ENCODE measurements around the gene MDM4. TPM values are rescaled to one million over a fixed set of nuclear protein-coding genes. Genes with fewer than 3 reads are reported as not detected.

Gene MDM4
- total RNA-seq, 2 experiments from 2014 or later, result 120 to 282 TPM

- H3K4me1 ChIP-seq (ENCODE audit: insufficient read depth, low read length, poor library complexity, severe bottlenecking), result peaks cover 47% of the 10 kb centered on the region
- peak overlapping the region; percentile 12 for H3K27ac ChIP-seq (ENCODE audit: low read depth, low read length, poor library complexity, severe bottlenecking)
- no peaks in the 10 kb centered on the region for H4K20me1 ChIP-seq (ENCODE audit: insufficient read depth, low read length)
- no peaks in the 10 kb centered on the region for H3K9me2 ChIP-seq (ENCODE audit: insufficient read depth, low read length)
- no peak for TF ChIP-seq EZH2phosphoT487 (IDR thresholded peaks at IDR 0.05; ENCODE audit: borderline replicate concordance, low read depth, low read length)
- TF ChIP-seq CTCF (conservative IDR thresholded peaks at IDR 0.05; ENCODE audit: low read length), result peak; percentile 98
- no peak overlapping the region for H3K4me3 ChIP-seq (ENCODE audit: low read depth, low read length, poor library complexity, severe bottlenecking)
- H3K9me3 ChIP-seq (ENCODE audit: low read length), result no peaks in the 10 kb centered on the region
- ChIA-PET CTCF (ENCODE audit: unreplicated experiment) (interaction anchor here (0.7 to 1.6 kb wide), 8 partner anchors 11 to 304 kb away, joined by 3 to 11 read pairs (median 4); no protein-coding TSS in a partner anchor), POLR2A (interaction anchor here (0.6 to 1.5 kb wide), 12 partner anchors 10 to 89 kb away, joined by 3 to 6 read pairs (median 4); partner anchors contain the start of gene MDM4)
- no TSS peak for BruUV-seq (replicated peaks)
- H3K4me2 ChIP-seq (ENCODE audit: low read length), result peak overlapping the region; percentile 43
- H2AFZ ChIP-seq (ENCODE audit: low read length), result peak overlapping the region; percentile 84
- DNase-seq (ENCODE audit: low spot score), result peak; percentile 85
- intact Hi-C loops (cut with micrococcal nuclease; ENCODE audit: unreplicated experiment), result loop anchor here (1.0 to 10.0 kb wide), 6 partner anchors 23 to 341 kb away; no protein-coding TSS in a partner anchor
- H3K36me3 ChIP-seq (ENCODE audit: insufficient read depth, low read length), result no peaks in the 10 kb centered on the region; the same call in 1 of the 2 replicates
- no peaks in the 10 kb centered on the region for H3K79me2 ChIP-seq (ENCODE audit: insufficient read depth, low read depth, low read length)
These were observed 12.9 kb upstream of the MDM4 start for GRCh38 chr1:204503122-204503912.

GRCh38 chr1:204503913-204504519 is 12.2 kb upstream of the MDM4 start:
- H3K79me2 ChIP-seq (ENCODE audit: insufficient read depth, low read depth, low read length), result no peaks in the 10 kb centered on the region
- H3K9me3 ChIP-seq (ENCODE audit: low read length), result no peaks in the 10 kb centered on the region
- no peak overlapping the region for H3K4me3 ChIP-seq (ENCODE audit: low read depth, low read length, poor library complexity, severe bottlenecking)
- peak overlapping the region; percentile 84; the same call in 1 of the 2 replicates for H2AFZ ChIP-seq (ENCODE audit: low read length)
- DNase-seq (ENCODE audit: low spot score), result no peak
- H3K4me2 ChIP-seq (ENCODE audit: low read length), result peak overlapping the region; percentile 43
- H4K20me1 ChIP-seq (ENCODE audit: insufficient read depth, low read length), result no peaks in the 10 kb centered on the region
- H3K9me2 ChIP-seq (ENCODE audit: insufficient read depth, low read length), result no peaks in the 10 kb centered on the region
- CTCF ChIA-PET (ENCODE audit: unreplicated experiment), result interaction anchor here (0.7 to 1.2 kb wide), 8 partner anchors 11 to 303 kb away, joined by 3 to 11 read pairs (median 4); no protein-coding TSS in a partner anchor
- no TSS peak for BruUV-seq (replicated peaks)
- intact Hi-C loops (cut with micrococcal nuclease; ENCODE audit: unreplicated experiment), result loop anchor here (1.0 to 10.0 kb wide), 6 partner anchors 23 to 342 kb away; no protein-coding TSS in a partner anchor
- H3K36me3 ChIP-seq (ENCODE audit: insufficient read depth, low read length), result no peaks in the 10 kb centered on the region; the same call in 1 of the 2 replicates
- TF ChIP-seq CTCF (conservative IDR thresholded peaks at IDR 0.05; ENCODE audit: low read length) (no peak), EZH2phosphoT487 (IDR thresholded peaks at IDR 0.05; ENCODE audit: borderline replicate concordance, low read depth, low read length) (no peak)
- H3K4me1 ChIP-seq (ENCODE audit: insufficient read depth, low read length, poor library complexity, severe bottlenecking), result peaks cover 47% of the 10 kb centered on the region
- POLR2A ChIA-PET, result interaction anchor here (0.5 to 4.8 kb wide), 6 partner anchors 8 to 73 kb away, joined by 3 to 78 read pairs (median 4); partner anchors contain the start of gene MDM4
- peak overlapping the region; percentile 12 for H3K27ac ChIP-seq (ENCODE audit: low read depth, low read length, poor library complexity, severe bottlenecking)

Measured in OCI-LY7 (cell line).